Activated CD4-positive, alpha-beta T cell treated with anti-CD3 and anti-CD28 coated beads for 36 hours (primary cell): ENCODE data around the gene EFCAB8. TPM values are rescaled to one million over a fixed set of nuclear protein-coding genes. Genes with fewer than 3 reads are reported as not detected.

ENCODE experiments used
- ATAC-seq: fragments of 200-7000 bp; cut with Tn5 transposase; one replicate; pipeline ENCODE4 v1.10.0; 2021; ENCODE audit warnings: mild to moderate bottlenecking, moderate library complexity
- CTCF ChIA-PET: fragments of 350-600 bp; sonication (Branson Sonifier 250); formaldehyde crosslinking; loops from one replicate; lab custom pipeline; 2021; ENCODE audit warnings: antibody characterized with exemption; lab: Charles Lee
- POLR2A ChIA-PET: fragments of 350-600 bp; sonication (Branson Sonifier 250); formaldehyde crosslinking; loops from one replicate; lab custom pipeline; 2021; ENCODE audit warnings: antibody characterized with exemption, inconsistent platforms; lab: Charles Lee
- DNase-seq: peaks from one replicate; pipeline ENCODE4 v3.0.0-alpha.2; 2020
- H3K27ac Mint-ChIP-seq: one replicate; pipeline ENCODE4 v1.8.0; 2021; ENCODE audit warnings: mixed read lengths
- H3K27me3 Mint-ChIP-seq: one replicate; pipeline ENCODE4 v1.8.0; 2021; ENCODE audit warnings: mixed read lengths
- H3K36me3 Mint-ChIP-seq: one replicate; pipeline ENCODE4 v1.8.0; 2021; ENCODE audit warnings: low read depth, mixed read lengths
- H3K4me1 Mint-ChIP-seq: one replicate; pipeline ENCODE4 v1.8.0; 2021; ENCODE audit warnings: mixed read lengths
- H3K4me3 Mint-ChIP-seq: one replicate; pipeline ENCODE4 v1.8.0; 2021; ENCODE audit warnings: mild to moderate bottlenecking, moderate library complexity, mixed read lengths
- H3K9me3 Mint-ChIP-seq: one replicate; pipeline ENCODE4 v1.8.0; 2021; ENCODE audit warnings: low read depth, mixed read lengths
- intact Hi-C, 2 experiments: fragments of 100-400 bp; cut with DNase I in 1 of 2; cut with micrococcal nuclease in 1 of 2; formaldehyde crosslinking; loops; one replicate each; pipeline versions ENCODE4 v1.14.2 to v1.15.1; 2022 to 2024; cut with DNase I, micrococcal nuclease
- total RNA-seq, 2 experiments: library from RNA; stranded (reverse); gene quantifications; one replicate each; pipeline ENCODE4 v1.2.3, GENCODE V29; 2021

EFCAB8 gene
- total RNA-seq, 2 experiments from 2014 or later, result 0.37 to 0.40 TPM

GRCh38 chr20:32965115-32965514 is 106.4 kb downstream of the EFCAB8 start:
- peaks cover 2% of the 10 kb centered on the region for H3K36me3 Mint-ChIP-seq
- no peaks in the 10 kb centered on the region for H3K9me3 Mint-ChIP-seq
- H3K27me3 Mint-ChIP-seq, result no peaks in the 10 kb centered on the region
- DNase-seq (no peak), ATAC-seq (no peak)
- intact Hi-C loops, result loop anchor here in 1 of 2 experiments (5.0 to 10.0 kb wide), 3 partner anchors 223 to 758 kb away; partner anchors contain the start of genes COMMD7, PLAGL2 and POFUT1
- H3K4me3 Mint-ChIP-seq, result no peak overlapping the region
- ChIA-PET CTCF (interaction anchor here (1.2 to 1.8 kb wide), 3 partner anchors 9 to 20 kb away, joined by 3 to 14 read pairs (median 4); no protein-coding TSS in a partner anchor), POLR2A (interaction anchor here (0.9 kb wide), 1 partner anchor 15 kb away, joined by 3 read pairs; no protein-coding TSS in a partner anchor)
- H3K27ac Mint-ChIP-seq, result peak overlapping the region; percentile 42
- peaks cover 19% of the 10 kb centered on the region for H3K4me1 Mint-ChIP-seq

GRCh38 chr20:32965581-32966373 is 107.1 kb downstream of the EFCAB8 start:
- ChIA-PET CTCF (interaction anchor here (0.7 to 1.8 kb wide), 5 partner anchors 8 to 468 kb away, joined by 3 to 14 read pairs (median 3); no protein-coding TSS in a partner anchor), POLR2A (interaction anchor here (0.6 to 0.9 kb wide), 2 partner anchors 10 to 16 kb away, joined by 3 read pairs; no protein-coding TSS in a partner anchor)
- Mint-ChIP-seq H3K4me1 (peaks cover 19% of the 10 kb centered on the region), H3K36me3 (peaks cover 2% of the 10 kb centered on the region), H3K9me3 (no peaks in the 10 kb centered on the region), H3K27ac (peak overlapping the region; percentile 42), H3K4me3 (no peak overlapping the region), H3K27me3 (no peaks in the 10 kb centered on the region)
- DNase-seq, result peak; percentile 57
- no peak for ATAC-seq
- intact Hi-C loops, result loop anchor here in 1 of 2 experiments (5.0 to 10.0 kb wide), 3 partner anchors 223 to 758 kb away; partner anchors contain the start of genes COMMD7, PLAGL2 and POFUT1

GRCh38 chr20:32966382-32966781 is 107.7 kb downstream of the EFCAB8 start:
- Mint-ChIP-seq H3K4me3 (peak overlapping the region; percentile 53), H3K27me3 (no peaks in the 10 kb centered on the region), H3K36me3 (peaks cover 2% of the 10 kb centered on the region), H3K27ac (no peak overlapping the region), H3K9me3 (no peaks in the 10 kb centered on the region), H3K4me1 (peaks cover 18% of the 10 kb centered on the region)
- intact Hi-C loops, result loop anchor here in 1 of 2 experiments (5.0 to 10.0 kb wide), 3 partner anchors 224 to 759 kb away; partner anchors contain the start of genes COMMD7, PLAGL2 and POFUT1
- CTCF ChIA-PET, result interaction anchor here (0.7 to 1.8 kb wide), 4 partner anchors 12 to 467 kb away, joined by 3 to 14 read pairs (median 3); no protein-coding TSS in a partner anchor
- POLR2A ChIA-PET, result interaction anchor here (0.6 kb wide), 2 partner anchors 10 to 154 kb away, joined by 3 read pairs; no protein-coding TSS in a partner anchor
- no peak for DNase-seq
- ATAC-seq, result no peak

- ChIA-PET CTCF (interaction anchor here (0.6 to 1.8 kb wide), 6 partner anchors 9 to 466 kb away, joined by 3 to 14 read pairs (median 5); partner anchors contain the start of gene SUN5), POLR2A (interaction anchor here (0.6 to 1.2 kb wide), 2 partner anchors 153 to 690 kb away, joined by 3 read pairs; no protein-coding TSS in a partner anchor)
- Mint-ChIP-seq H3K9me3 (no peaks in the 10 kb centered on the region), H3K4me1 (peaks cover 14% of the 10 kb centered on the region), H3K36me3 (peaks cover 2% of the 10 kb centered on the region), H3K27ac (no peak overlapping the region), H3K27me3 (no peaks in the 10 kb centered on the region), H3K4me3 (peak overlapping the region; percentile 53)
- intact Hi-C loops, result loop anchor here in 1 of 2 experiments (1.0 to 10.0 kb wide), 4 partner anchors 21 to 760 kb away; partner anchors contain the start of genes COMMD7, PLAGL2 and POFUT1
- peak; percentile 29 for ATAC-seq
- DNase-seq, result peak; percentile 79
These were observed 108.4 kb downstream of the EFCAB8 start for GRCh38 chr20:32966881-32967781.

- Mint-ChIP-seq H3K36me3 (peaks cover 4% of the 10 kb centered on the region), H3K4me3 (peak overlapping the region; percentile 53), H3K4me1 (peaks cover 17% of the 10 kb centered on the region), H3K27me3 (no peaks in the 10 kb centered on the region), H3K27ac (no peak overlapping the region), H3K9me3 (no peaks in the 10 kb centered on the region)
- CTCF ChIA-PET, result interaction anchor here (0.6 to 1.4 kb wide), 5 partner anchors 10 to 769 kb away, joined by 3 to 13 read pairs (median 5); partner anchors contain the start of gene SUN5
- ATAC-seq (peak; percentile 31), DNase-seq (peak; percentile 77)
- POLR2A ChIA-PET, result interaction anchor here (0.5 to 1.2 kb wide), 2 partner anchors 23 to 691 kb away, joined by 3 read pairs; no protein-coding TSS in a partner anchor
- intact Hi-C loops, result loop anchor here in 1 of 2 experiments (1.0 to 10.0 kb wide), 5 partner anchors 22 to 761 kb away; partner anchors contain the start of genes COMMD7, PLAGL2 and POFUT1
These were observed 109.3 kb downstream of the EFCAB8 start for GRCh38 chr20:32967961-32968457.

- ATAC-seq (peak; percentile 42), DNase-seq (peak; percentile 81)
- H3K27ac Mint-ChIP-seq, result no peak overlapping the region
- peaks cover 5% of the 10 kb centered on the region for H3K36me3 Mint-ChIP-seq
- POLR2A ChIA-PET, result interaction anchor here (0.8 to 1.2 kb wide), 2 partner anchors 18 to 692 kb away, joined by 3 to 4 read pairs; no protein-coding TSS in a partner anchor
- H3K4me1 Mint-ChIP-seq, result peaks cover 17% of the 10 kb centered on the region
- CTCF ChIA-PET, result interaction anchor here (0.6 to 1.4 kb wide), 3 partner anchors 17 to 770 kb away, joined by 3 to 13 read pairs (median 3); no protein-coding TSS in a partner anchor
- no peaks in the 10 kb centered on the region for H3K27me3 Mint-ChIP-seq
- no peaks in the 10 kb centered on the region for H3K9me3 Mint-ChIP-seq
- intact Hi-C loops, result loop anchor here in 1 of 2 experiments (2.0 to 10.0 kb wide), 4 partner anchors 148 to 761 kb away; partner anchors contain the start of genes COMMD7, PLAGL2 and POFUT1
- no peak overlapping the region for H3K4me3 Mint-ChIP-seq
These were observed 109.9 kb downstream of the EFCAB8 start for GRCh38 chr20:32968478-32969241.

GRCh38 chr20:32969356-32970114 is 110.8 kb downstream of the EFCAB8 start:
- Mint-ChIP-seq H3K4me3 (no peak overlapping the region), H3K36me3 (peaks cover 5% of the 10 kb centered on the region), H3K9me3 (no peaks in the 10 kb centered on the region), H3K27ac (no peak overlapping the region), H3K4me1 (peaks cover 22% of the 10 kb centered on the region), H3K27me3 (no peaks in the 10 kb centered on the region)
- ChIA-PET CTCF (no interaction called here), POLR2A (interaction anchor here (0.8 kb wide), 1 partner anchor 18 kb away, joined by 4 read pairs; no protein-coding TSS in a partner anchor)
- no peak for DNase-seq
- ATAC-seq, result no peak
- intact Hi-C loops, result loop anchor here in 1 of 2 experiments (2.0 to 10.0 kb wide), 6 partner anchors 149 to 762 kb away; partner anchors contain the start of genes COMMD7, PLAGL2, POFUT1 and SNTA1

GRCh38 chr20:32970115-32970972 is 111.6 kb downstream of the EFCAB8 start:
- intact Hi-C loops, result loop anchor here in 1 of 2 experiments (5.0 kb wide), 2 partner anchors 433 to 472 kb away; partner anchors contain the start of gene SNTA1
- no peak for DNase-seq

More at GRCh38 chr20:32970115-32970972, 111.6 kb downstream of the EFCAB8 start:
- Mint-ChIP-seq H3K36me3 (peaks cover 7% of the 10 kb centered on the region), H3K9me3 (no peaks in the 10 kb centered on the region), H3K4me1 (peaks cover 30% of the 10 kb centered on the region), H3K27me3 (no peaks in the 10 kb centered on the region), H3K27ac (no peak overlapping the region), H3K4me3 (no peak overlapping the region)
- POLR2A ChIA-PET, result interaction anchor here (0.6 to 0.7 kb wide), 2 partner anchors 25 to 681 kb away, joined by 3 read pairs; no protein-coding TSS in a partner anchor
- CTCF ChIA-PET, result interaction anchor here (0.5 to 0.7 kb wide), 2 partner anchors 13 to 40 kb away, joined by 4 read pairs; no protein-coding TSS in a partner anchor
- no peak for ATAC-seq
